Measurements from ENCODE around the gene BTBD7. TPM values are rescaled to one million over a fixed set of nuclear protein-coding genes. Genes with fewer than 3 reads are reported as not detected.

The BTBD7 gene
- total RNA-seq, 1 donor from 2014 or later = 22.2 TPM

DNA sequence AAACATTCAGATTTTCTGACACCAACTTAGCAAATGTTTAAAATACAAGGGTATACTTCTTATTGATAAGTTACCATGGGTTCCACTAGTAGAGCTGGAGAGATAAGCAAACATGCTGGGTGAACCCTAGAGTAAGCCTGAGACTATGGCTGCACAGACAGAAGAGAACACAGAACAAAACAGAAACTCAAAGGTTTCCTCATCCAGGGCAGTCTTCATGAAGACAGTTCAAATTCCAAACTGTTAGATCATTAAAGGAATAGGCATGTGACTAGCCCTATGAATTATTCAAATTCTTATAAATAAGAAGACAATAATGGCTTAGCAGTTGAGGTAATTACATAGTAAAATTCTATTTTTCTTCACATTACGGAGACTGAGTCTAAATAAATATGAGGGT is 28.1 kb downstream of the BTBD7 start:
- TF ChIP-seq, protein P1, sequence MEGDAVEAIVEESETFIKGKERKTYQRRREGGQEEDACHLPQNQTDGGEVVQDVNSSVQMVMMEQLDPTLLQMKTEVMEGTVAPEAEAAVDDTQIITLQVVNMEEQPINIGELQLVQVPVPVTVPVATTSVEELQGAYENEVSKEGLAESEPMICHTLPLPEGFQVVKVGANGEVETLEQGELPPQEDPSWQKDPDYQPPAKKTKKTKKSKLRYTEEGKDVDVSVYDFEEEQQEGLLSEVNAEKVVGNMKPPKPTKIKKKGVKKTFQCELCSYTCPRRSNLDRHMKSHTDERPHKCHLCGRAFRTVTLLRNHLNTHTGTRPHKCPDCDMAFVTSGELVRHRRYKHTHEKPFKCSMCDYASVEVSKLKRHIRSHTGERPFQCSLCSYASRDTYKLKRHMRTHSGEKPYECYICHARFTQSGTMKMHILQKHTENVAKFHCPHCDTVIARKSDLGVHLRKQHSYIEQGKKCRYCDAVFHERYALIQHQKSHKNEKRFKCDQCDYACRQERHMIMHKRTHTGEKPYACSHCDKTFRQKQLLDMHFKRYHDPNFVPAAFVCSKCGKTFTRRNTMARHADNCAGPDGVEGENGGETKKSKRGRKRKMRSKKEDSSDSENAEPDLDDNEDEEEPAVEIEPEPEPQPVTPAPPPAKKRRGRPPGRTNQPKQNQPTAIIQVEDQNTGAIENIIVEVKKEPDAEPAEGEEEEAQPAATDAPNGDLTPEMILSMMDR (conservative IDR thresholded peaks at IDR 0.05; ENCODE audit: low read depth, low read length) = no peak
- DNase-seq (ENCODE audit: low read depth) = peak; percentile 56
- H3K4me3 ChIP-seq (ENCODE audit: low read depth, low read length) = no peak overlapping the region

DNA sequence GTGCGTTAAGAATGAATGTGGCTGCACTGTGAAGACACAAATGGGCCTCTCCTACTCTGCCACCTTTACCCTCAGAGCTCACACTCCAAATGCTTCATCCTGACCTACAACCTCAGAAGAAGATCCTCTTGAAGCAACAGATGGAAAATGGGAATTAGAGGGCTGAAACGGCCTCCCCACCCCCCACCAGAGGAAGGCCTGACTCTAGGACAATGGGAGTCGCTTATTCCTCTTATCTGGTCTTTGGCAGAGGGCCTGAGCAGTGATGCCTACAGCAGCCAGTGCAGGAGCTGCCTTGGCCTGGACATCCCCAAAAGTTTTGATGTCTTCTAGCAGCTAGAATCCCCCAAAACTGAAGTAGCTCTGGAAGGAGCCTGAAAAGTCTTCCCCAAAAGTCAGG is 29.2 kb downstream of the BTBD7 start:
- TF ChIP-seq, protein P1 (conservative IDR thresholded peaks at IDR 0.05; ENCODE audit: low read depth, low read length) = no peak
- H3K4me3 ChIP-seq (ENCODE audit: low read depth, low read length) = no peak overlapping the region
- no peak for DNase-seq (ENCODE audit: low read depth)

- TF ChIP-seq, protein P1 (conservative IDR thresholded peaks at IDR 0.05; ENCODE audit: low read depth, low read length) = no peak
- no peak for DNase-seq (ENCODE audit: low read depth)
- no peak overlapping the region for H3K4me3 ChIP-seq (ENCODE audit: low read depth, low read length)
Measured at GRCh38 chr14:93302688-93303581, 29.9 kb downstream of the BTBD7 start.

DNA sequence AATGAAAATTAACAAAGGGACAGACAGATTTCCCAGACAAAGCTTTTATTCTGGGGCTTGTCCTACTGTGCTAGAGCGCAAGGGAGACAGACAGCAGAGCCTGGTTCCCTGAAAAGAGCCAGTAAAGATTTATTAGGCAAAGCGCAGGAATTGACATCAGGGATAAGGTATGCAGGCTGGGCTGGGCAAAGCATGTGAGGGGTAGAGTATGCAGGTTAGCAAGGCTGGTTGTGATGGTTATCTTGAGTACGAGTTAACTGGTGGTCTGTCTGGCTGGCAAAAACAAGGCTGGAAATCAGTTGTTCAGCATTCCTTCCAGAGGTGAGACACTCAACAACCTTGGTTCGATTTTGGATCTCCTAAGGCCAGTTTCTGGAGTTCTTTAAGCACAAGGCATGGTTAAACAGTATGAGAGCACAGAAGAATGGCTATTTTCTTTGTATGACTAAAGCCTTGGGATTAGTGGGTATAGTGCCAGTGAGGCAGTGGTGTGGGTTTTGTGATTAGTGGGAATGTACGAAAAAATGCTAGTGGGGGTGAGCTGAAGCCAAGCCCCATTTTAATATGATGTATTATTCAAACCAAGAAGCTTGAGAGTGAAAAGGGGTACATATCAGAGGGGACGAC is 30.9 kb downstream of the BTBD7 start:
- peak; percentile 76 for DNase-seq (ENCODE audit: low read depth)
- TF ChIP-seq, protein P1 (conservative IDR thresholded peaks at IDR 0.05; ENCODE audit: low read depth, low read length) = no peak
- H3K4me3 ChIP-seq (ENCODE audit: low read depth, low read length) = no peak overlapping the region

DNA sequence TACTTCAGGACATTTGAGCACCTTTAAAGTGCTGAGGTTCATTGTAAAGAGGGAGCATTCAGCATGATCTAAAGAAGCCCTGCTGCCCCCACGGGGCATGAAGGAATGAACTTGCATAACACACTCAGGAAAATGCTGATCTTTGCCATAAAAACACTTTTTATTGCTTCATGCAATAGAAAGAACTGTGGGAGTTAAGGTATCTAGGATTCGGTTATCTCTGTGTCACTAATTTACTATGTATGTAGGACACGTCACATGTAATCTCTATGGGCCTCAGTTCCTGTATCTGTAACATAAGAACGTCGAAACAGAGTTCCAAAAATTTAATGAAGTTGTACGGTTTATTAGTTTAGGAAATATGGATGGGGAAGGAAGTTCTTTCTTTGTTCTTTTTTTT is 33.0 kb downstream of the BTBD7 start:
- TF ChIP-seq, protein P1 (conservative IDR thresholded peaks at IDR 0.05; ENCODE audit: low read depth, low read length) = no peak
- DNase-seq (ENCODE audit: low read depth) = no peak

DNA sequence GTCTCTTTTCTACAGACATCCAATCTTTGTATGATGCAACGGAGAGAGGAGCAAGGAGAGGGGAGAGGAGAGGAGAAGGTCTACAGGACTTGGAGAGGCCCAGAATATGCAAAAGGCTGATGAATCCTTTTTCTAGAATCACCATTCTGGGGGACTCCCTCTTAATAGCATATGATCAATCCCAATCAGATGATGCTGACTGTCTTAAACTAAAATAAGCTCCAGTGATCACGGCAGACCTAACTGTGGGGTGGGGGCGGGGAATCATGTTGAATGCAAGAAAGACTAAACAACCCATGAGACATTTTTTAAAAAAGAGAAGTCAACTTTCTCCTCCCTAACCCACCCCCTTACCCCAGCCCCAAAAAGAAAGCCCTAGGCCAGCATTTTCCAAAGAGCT is 33.4 kb downstream of the BTBD7 start:
- H3K4me3 ChIP-seq (ENCODE audit: low read depth, low read length) = no peak overlapping the region
- no peak for DNase-seq (ENCODE audit: low read depth)
- TF ChIP-seq, protein P1 (conservative IDR thresholded peaks at IDR 0.05; ENCODE audit: low read depth, low read length) = no peak

More for the DNA sequence above, 33.0 kb downstream of the BTBD7 start:
- no peak overlapping the region for H3K4me3 ChIP-seq (ENCODE audit: low read depth, low read length)
